Measurements from ENCODE around the gene HSPG2.
"Not testable (repeated sequence)": the region's sequence is repeated elsewhere in the genome, so short reads cannot be mapped to it uniquely, and the experiment has no call there.

Gene HSPG2

GRCh38 chr1:21843208-21843607, 93.9 kb downstream of the HSPG2 start:
- no peak for DNase-seq (ENCODE audit: low read depth in 2 of 2)

GRCh38 chr1:21842606-21843162, 94.4 kb downstream of the HSPG2 start:
- no peak for DNase-seq (ENCODE audit: low read depth in 2 of 2)

- DNase-seq (ENCODE audit: low read depth in 2 of 2), result no peak
Measured at GRCh38 chr1:21841852-21842466, 95.2 kb downstream of the HSPG2 start.

- DNase-seq (ENCODE audit: low read depth in 2 of 2), result no peak
Measured at GRCh38 chr1:21840981-21841380, 96.1 kb downstream of the HSPG2 start.

GRCh38 chr1:21839337-21840037, 97.6 kb downstream of the HSPG2 start:
- DNase-seq (ENCODE audit: low read depth in 2 of 2), result no peak

GRCh38 chr1:21838359-21839157, 98.6 kb downstream of the HSPG2 start:
- DNase-seq (ENCODE audit: low read depth in 2 of 2), result no peak

- DNase-seq (ENCODE audit: low read depth in 2 of 2), result no peak
Measured at GRCh38 chr1:21837476-21837875, 99.6 kb downstream of the HSPG2 start.

- DNase-seq (ENCODE audit: low read depth in 2 of 2), result no peak
Measured at GRCh38 chr1:21836729-21837128, 100.4 kb downstream of the HSPG2 start.

GRCh38 chr1:21836010-21836409, 101.1 kb downstream of the HSPG2 start:
- DNase-seq (ENCODE audit: low read depth in 2 of 2), result no peak

GRCh38 chr1:21834666-21835065, 102.4 kb downstream of the HSPG2 start:
- DNase-seq (ENCODE audit: low read depth in 2 of 2), result no peak

- DNase-seq (ENCODE audit: low read depth in 2 of 2), result no peak
Measured at GRCh38 chr1:21834094-21834493, 103.0 kb downstream of the HSPG2 start.

- DNase-seq (ENCODE audit: low read depth in 2 of 2), result no peak
Measured at GRCh38 chr1:21833392-21833976, 103.6 kb downstream of the HSPG2 start.

- no peak for DNase-seq (ENCODE audit: low read depth in 2 of 2)
Measured at GRCh38 chr1:21831454-21831970, 105.6 kb downstream of the HSPG2 start.

GRCh38 chr1:21830792-21831453, 106.2 kb downstream of the HSPG2 start:
- no peak for DNase-seq (ENCODE audit: low read depth in 2 of 2)

GRCh38 chr1:21829294-21829693, 107.8 kb downstream of the HSPG2 start:
- no peak for DNase-seq (ENCODE audit: low read depth in 2 of 2)

- no peak for DNase-seq (ENCODE audit: low read depth in 2 of 2)
Measured at GRCh38 chr1:21828506-21829210, 108.5 kb downstream of the HSPG2 start.

- DNase-seq (ENCODE audit: low read depth in 2 of 2), result no peak
Measured at GRCh38 chr1:21828075-21828474, 109.0 kb downstream of the HSPG2 start.

GRCh38 chr1:21827141-21827679, 109.9 kb downstream of the HSPG2 start:
- no peak for DNase-seq (ENCODE audit: low read depth in 2 of 2)

GRCh38 chr1:21826694-21827093, 110.4 kb downstream of the HSPG2 start:
- not testable (repeated sequence) for DNase-seq (ENCODE audit: low read depth in 2 of 2)

- DNase-seq (ENCODE audit: low read depth in 2 of 2), result no peak
Measured at GRCh38 chr1:21825393-21825792, 111.7 kb downstream of the HSPG2 start.
